NCI-H510A treated with DMSO at 0.1 percent for 48 hours (cell line): ENCODE results near the gene KCNMB2.
"Not testable (repeated sequence)": the region's sequence is repeated elsewhere in the genome, so short reads cannot be mapped to it uniquely, and the experiment has no call there.

Experiments used
- DNase-seq: peaks from one replicate; lab custom pipeline; 2025; lab: John Stamatoyannopoulos, UW

KCNMB2 gene

DNA sequence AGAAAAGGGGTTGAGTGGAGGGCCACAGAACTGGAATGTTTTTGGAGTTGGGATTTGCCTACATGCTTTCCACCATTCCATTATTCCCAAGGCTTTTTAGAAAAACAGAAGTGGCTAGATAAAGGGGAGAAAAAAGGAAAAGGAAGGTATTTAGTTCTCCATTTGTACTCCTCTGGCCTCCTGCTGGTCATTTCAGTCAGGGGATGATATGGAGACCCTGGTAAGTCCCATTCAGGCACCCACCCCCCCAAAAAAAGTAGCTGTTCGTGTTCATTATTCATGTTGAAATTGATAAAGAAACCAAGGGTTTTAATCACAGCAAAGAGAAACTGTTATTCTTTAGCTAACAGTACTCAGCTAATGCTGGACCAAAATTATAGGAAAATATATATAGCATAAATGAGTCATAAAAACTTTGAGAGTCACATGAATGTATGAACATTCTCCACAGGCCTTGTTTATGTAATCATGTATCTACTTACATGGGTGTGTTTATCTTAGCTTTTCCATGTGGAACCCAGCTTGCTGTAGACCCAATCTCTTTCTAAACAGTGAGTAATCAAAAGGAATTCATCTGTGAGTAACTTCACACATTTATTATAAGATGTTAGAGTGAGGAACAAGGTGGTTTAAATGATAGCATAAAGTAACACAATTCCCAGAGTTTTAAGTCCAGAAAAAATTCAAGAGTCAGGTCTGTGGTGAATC, 167.2 kb downstream of the KCNMB2 start:
- DNase-seq, result peak; percentile 27

DNA sequence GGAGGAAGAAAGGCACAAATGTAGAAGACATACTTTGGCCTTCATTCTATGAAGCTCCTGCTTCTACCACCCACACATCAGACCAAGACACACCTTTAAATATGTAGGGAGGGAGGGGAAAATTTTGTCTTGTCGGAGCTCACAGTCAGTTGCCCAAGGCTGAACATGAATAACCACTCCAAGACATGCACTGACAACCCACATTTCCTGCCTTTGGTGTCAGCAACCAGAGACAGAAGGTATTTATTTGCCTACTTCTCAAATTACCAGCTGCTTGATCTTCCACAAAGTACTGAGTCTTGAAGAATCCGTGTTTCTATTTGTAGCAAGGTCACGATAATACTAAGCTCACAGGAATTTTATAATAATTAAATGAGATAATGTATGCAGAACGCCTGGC, 169.7 kb downstream of the KCNMB2 start:
- DNase-seq, result peak; percentile 79

DNA sequence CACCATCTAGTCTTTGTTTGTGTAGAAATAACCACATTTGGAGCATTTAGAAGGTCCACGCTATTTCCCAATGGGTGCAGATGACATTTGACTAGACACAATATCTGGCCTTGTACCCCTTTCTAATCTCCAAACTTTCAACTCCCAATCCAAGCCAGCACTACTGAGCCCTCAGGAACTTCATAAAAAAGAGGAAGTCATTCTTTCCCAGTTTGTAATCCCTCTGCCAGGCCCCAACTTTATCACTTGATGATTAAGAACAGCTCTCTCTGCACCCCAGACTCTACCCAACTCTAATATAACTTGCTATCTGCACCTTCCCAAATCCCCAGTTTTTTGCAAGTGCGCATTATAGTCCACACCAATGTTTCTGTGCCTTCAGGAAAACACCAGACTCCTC, 170.2 kb downstream of the KCNMB2 start:
- DNase-seq, result no peak

DNA sequence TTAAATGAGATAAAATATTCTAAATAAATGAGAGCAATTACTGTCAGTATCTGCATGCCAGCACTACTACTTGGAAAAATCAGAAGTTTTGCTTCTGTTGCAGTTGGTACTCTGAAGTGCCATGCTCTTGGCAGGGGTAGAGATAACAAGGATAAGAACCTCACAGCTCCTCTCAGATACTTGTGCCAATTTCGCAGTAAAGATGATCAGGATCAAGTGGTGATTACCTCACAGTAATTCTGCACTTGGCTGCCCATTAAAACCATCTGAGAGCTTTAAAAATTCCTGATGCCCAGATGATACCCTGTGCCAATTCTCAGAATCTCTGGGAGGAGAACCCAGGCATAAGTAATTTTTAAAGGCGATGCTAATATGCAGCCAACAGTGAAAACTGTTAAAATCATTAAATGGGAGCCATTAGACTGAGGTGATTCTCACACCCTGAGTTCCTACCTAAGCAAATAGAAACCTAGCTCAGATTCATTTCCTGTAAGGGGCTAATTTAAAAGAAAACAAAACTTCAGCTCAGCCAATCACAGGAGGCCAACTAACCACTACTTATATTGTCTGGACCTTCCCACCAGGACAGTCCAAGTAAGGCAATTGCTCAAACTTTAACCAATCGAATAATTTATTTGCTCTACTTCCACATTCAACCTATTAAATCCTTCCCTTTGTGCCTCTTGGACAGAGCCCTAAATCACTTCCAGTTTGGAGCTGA, 171.2 kb downstream of the KCNMB2 start:
- peak; percentile 47 for DNase-seq

DNA sequence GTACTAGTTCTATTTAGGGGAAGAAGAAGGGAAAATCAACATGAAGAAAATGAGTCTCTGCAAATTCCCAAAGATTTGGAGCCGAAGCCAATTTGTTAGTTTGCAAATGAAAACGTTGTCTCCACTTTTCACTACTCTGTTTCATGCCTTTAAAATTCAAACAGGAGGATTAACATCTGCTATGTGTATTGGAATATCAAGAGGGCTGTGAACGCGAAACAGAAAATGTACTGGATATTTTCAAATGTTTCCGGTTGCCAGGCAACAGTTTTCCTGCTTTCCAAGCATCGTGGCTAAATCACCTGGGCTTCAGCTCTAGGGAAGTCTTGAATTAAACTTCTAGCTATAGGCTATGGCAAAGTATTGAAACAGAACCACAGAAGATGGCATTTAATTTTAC, 172.8 kb downstream of the KCNMB2 start:
- DNase-seq, result peak; percentile 72

DNA sequence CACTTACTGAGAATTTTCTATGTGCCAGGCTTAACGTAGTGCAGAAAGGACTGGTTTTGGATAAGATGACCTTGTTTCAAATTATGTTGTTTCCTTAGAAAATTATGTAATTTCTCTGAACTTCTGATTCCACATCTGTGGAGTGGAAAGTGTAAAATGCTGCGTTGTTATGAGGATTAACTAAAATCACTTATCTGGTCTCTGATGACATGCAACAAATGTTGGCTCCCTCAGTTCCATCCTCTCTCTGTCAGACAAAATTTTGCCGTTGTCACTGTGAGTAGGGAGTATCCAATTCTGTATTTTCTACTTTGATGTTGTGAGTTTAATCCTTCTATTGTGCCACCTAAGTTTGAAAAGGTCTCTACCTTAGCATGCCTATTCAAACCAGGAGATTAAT, 175.5 kb downstream of the KCNMB2 start:
- DNase-seq, result no peak

DNA sequence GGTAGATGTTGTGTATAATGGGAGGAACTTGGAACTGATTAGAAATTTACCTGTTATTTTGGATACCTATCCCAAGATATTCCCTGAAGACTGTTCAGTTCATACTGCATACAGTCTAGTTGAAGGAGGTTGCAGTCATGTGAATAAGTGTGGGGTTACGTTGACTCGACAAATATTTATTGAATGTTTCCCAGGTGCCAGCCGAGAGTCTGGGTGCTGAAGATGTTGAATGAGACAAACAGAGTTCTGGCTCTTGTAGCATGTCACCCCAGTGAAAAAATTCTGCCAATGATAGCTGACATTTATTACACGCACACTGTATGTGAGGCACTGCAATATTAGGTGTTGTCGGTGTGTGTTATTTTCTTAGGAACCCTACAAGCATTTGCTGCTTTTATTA, 176.0 kb downstream of the KCNMB2 start:
- peak; percentile 57 for DNase-seq

DNA sequence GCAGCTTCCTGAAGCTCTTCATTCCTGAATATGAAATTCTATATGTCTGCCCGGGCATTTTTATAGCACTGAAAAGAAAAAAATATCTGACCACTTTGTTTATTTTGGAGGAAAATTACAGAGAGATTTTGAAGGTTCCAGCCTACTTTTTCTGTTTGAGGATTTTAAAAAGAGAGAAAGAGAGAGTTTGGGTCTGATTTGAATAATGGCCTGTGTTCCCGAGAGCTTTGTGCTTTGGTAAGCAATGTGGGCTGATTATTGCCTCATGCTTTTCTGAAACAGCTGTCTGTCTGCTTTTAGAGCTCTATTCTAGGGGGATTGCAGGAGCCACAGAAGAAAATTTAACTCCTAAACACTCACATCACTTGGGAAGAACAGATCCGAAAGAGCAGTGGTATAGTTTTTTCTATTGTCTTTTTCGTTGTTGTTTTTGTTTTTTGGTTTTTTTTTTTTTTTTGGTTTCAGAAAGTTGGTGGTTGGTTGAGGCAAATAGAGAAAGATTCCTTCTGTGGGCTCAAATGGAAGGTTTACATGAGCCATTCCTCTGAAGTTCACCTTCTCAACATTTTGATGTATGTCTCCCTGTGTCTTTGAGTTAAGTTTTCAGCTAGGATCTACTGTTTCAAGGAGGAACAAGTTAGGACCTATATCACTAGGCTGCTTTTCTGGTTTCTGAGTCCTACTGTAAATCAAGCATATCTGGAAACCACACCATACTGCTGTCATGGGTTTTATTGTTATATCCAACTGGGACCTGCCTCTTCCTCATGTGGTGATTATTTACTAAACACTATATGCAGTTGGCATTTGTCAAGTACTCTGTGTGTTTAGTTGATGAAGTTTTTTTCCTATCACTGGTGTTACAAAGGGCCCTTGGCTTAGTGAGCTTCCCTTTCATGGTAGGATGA, 178.9 kb downstream of the KCNMB2 start:
- peak; percentile 62 for DNase-seq

DNA sequence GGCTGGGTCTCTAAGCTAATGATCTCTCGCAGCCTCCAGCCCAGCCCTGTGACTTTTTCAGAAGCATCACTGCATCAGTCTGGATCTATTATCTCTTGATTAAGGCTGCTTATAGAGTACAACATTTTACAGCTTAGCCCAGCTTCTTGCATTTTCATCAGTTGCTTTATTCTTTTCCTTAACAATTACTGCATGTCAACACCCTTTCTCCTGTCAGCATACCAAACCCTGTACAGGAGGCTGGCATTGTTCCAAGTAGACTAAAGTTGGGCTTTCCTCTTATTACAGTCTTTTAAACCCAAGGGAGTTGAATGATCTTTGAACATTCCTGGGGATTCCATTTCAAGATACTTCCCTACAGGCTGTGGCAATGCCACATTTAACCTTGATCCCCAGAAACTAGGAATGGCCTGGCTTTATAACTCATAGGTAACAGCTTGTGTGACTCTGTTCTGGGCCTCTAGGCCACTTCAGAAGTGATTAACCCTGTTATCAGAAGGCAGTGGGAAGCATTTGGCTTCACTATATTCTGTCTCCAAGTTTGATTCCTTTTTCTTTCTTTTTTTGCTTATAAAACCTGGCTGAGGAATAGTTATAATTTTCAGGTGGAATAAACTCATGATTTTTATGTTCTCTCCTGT, 182.9 kb downstream of the KCNMB2 start:
- peak; percentile 16 for DNase-seq

DNA sequence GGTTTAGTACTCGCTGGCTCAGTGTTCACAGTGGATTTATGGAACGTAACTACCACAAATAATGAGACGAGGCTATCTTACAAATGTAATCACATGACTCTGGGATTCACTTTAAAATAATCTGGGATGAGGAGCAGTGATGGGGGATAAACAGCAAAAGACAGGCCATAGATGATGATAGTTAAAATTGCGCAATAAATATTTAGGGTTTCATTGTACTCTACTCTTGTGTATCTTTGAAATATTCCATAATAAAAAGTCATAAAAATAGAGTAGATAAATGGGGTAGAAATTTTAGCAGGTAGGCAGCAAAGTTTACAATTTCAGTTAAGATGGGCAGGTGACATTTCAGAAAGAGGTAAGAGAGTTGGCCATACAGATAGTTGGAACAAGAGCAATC, 196.6 kb downstream of the KCNMB2 start:
- no peak for DNase-seq

DNA sequence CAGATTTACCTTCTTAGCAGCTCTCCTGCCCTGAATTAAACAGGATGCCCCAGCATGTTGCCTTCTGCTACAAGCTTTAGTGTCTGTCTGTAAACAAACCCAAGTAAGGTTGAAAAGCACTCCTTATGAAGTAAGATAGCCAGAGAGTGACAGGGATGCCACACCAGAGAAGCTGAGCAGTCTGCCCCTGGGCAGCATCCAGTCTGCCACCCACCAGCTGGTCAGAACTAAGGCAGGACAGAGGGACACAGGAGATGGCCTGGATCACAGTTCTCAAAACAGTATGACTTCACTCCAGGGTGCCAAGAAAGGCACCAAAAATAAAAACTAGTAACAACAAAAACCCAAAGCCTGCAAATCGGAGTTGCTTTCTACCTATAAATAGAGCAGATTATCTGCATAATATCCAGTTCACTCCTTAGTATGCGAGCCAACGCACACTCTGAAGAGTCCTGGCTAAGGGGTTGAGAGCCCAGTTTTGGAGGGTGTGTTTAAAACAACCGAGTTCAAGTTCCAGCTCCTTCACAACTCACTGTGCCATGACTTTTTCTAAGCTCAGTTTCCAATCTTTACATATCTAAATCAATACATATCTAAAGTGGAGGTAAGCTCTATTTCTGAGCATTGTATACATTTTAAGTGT, 198.9 kb downstream of the KCNMB2 start:
- DNase-seq, result no peak

DNA sequence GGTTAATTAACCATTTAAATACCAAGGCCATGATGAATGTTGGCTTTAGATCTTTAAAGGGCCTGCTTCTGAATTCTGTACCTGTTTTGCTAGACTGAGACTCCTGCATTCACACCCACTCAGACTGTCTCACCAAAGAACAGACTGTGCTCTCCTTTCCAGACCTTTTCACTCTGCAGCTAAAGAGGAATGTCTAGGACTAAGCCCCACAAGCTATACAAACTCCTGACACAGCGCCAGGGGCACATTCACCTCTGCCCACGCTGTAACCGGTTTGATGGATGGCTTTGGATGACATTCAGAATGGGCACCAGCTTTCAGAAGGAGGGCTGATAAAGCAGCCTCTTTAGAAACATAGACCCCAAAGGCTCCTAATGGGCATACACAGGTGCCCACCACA, 200.1 kb downstream of the KCNMB2 start:
- no peak for DNase-seq

DNA sequence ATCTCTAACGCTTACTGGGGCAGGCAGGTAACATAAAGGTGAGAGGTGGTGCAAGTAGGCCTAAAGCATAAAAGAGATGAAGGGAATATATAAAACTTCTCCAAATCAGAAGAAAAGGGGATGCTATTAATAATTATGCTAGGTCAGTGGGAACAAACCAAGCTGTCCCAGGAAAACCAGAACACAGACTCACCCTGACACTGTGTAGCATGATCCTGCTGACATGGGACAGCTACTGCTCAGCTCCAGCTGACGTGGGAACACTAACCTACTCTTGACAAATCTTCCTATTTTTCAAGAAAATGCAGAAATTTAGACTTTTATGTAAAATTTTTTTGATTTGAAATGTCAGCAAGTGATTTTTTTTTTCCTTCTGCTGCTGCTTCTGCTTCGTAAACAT, 203.5 kb downstream of the KCNMB2 start:
- no peak for DNase-seq

DNA sequence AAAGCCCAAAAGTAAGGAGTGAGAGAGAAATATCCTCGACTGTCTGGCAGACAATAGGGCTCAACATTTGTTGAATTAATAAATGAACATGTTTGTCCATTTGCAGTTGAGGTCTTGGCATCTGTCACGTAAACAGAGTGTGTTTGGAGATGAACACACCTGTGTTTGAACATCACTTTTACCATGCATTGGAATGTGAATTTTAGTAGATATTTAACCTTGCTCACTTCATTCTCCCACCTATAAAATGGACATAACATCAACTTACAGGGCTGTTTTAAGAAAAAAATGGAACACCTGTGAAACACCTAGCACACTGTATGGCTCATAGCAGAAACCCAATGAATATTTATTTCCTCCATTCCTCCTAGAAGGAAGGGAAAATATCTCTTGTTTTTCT, 204.8 kb downstream of the KCNMB2 start:
- DNase-seq, result no peak

DNA sequence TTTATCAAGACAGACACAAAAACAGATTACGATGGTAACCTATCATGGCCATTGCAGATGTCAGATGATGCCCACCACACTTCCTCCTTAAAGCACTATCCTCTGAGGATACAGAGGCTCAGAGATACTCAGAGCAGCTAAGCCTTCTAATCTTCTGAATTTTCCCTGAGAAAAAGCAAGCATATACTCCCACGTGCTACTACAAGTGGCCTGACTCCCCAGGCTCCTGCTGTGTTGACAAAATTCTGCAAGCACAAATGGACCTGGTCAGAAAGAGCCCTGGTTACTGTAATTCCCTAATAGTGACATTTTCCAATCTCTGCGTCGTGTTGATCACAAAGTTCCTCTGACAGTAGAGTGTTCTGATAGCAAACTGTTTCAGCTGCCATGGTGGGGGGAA, 207.1 kb downstream of the KCNMB2 start:
- DNase-seq, result no peak

DNA sequence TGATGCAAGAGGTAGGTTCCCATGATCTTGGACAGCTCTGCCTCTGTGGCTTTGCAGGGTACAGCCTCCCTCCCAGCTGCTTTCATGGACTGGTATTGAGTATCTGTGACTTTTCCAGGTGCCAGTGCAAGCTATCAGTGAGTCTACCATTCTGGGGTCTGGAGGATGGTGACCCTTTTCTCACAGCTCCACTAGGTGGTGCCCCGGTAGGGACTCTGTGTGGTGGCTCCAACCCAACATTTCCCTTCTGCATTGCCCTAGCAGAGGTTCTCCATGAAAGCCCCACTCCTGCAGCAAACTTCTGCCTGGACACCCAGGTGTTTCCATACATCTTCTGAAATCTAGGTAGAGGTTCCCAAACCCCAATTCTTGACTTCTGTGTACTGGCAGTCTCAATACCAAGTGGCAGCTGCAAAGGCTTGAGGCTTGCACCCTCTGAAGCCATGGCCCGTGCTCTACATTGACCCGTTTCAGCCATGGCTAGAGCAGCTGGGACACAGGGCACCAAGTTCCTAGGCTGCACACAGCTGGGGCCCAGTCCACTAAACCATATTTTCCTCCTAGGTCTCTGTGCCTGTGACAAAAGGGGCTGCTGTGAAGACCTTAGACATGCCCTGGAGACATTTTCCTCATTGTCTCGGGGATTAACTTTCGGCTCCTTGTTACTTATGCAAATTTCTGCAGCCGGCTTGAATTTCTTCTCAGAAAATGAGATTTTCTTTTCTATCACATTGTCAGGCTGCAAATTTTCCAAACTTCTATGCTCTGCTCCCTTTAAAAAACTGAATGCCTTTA, 209.8 kb downstream of the KCNMB2 start:
- not testable (repeated sequence) for DNase-seq

DNA sequence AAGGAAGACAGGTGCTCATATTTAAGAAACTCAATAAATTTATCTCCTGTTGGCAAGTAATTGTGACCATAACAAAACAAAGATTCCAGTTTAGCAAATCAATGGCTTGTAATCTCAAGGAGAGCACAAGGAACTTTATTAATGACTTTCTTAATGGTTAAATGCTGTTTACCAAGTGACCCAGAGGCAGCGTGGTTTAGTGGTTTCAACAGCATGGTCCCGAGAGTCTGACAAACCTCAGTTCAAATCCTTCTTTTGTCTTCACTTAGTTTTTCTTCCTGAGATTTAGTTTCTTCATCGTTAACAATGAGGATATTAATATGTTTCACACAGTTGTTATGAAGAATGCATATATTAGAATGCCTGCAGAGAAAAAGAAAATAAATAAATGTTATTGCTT, 212.6 kb downstream of the KCNMB2 start:
- DNase-seq, result no peak

DNA sequence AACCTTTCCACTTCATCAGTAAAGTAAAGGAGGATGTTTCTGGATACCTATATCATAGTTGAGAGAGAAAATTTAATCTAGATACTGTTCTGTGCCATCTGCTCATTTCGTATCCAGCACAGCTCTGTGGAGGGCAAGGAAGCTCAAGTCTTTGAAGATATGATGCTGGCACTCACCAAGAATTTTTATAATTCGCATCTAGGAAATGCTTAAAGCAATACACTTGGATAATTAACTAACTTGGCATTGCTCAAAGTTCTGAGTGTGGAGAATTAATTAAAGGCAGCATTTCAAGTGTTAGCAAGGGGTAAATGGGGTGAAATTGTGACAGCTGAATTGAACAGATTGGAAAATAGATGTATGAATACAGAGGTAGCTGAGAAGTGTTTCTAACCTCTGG, 213.2 kb downstream of the KCNMB2 start:
- no peak for DNase-seq

DNA sequence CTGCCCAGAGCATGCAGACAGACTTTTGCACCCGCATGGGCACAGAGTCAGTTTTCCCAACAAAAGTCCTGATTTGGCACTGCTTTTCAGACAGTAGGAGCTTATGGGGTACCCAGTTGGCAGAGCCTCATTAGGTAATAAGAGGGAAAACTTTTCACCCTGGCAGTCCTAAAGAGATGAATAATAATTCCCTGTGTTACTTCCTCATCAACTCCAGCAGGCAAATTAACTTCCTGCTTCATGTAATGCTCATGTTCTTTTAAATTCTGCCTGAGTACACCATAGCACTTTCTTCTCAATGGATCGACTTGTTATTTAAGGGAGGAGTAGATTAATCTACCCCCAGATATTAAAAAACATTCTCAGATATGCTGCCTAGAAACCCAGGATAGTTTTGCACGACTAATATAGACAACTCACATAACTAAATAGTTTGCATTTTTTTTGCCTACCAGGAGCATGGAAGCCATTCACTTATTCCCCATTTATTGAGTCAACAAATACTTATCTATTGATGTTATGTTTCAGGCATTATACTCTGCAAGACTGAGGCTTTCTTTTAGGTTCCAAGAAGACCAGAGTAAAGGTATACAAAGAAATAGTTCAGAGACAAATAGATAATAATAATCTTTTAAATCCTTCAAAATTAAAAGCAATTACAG, 214.5 kb downstream of the KCNMB2 start:
- no peak for DNase-seq

DNA sequence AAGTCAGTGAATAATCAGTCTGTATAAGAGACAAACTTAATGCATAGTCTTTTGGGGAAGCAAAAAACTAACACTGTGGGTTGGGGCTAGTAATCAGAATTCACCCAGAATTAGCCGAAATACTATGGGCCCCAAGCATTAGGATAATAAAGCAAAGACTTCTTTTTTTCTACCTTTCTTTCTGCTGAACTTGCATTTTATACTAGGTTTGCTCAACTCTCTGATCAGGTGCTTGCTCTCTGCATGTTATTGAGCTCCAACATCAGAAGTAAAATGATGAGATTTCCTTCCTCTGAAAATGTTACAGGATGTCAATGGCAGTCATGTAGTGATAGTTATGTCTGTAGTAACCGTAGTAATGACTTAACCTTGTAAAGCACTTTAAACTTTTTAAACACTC, 216.6 kb downstream of the KCNMB2 start:
- DNase-seq, result no peak
